ENCODE results near the gene WDR64.

The WDR64 gene

GRCh38 chr1:241782396-241782795, 130.3 kb downstream of the WDR64 start:
- H4K8ac ChIP-seq (ENCODE audit: low read depth, low read length), result no peak overlapping the region
- no peak overlapping the region for H2AFZ ChIP-seq (ENCODE audit: low read length)
- no peak overlapping the region for H3K27ac ChIP-seq (replicated peaks; ENCODE audit: low read length)
- H3K4me2 ChIP-seq (ENCODE audit: insufficient read depth, low read length, poor library complexity, severe bottlenecking), result no peak overlapping the region
- H2BK15ac ChIP-seq (ENCODE audit: low read length), result no peak overlapping the region
- no peak overlapping the region for H3K9ac ChIP-seq (ENCODE audit: low read depth, low read length, poor library complexity)
- no peaks in the 10 kb centered on the region for H3K9me3 ChIP-seq (replicated peaks in 1 of 2; ENCODE audit: control insufficient read depth in 2 of 2, insufficient read depth in 1 of 2, low read depth in 1 of 2, low read length in 2 of 2)
- H4K91ac ChIP-seq (ENCODE audit: low read depth, low read length, poor library complexity), result no peak overlapping the region
- no CpG with 5 or more reads among the region's 4 CpGs for WGBS, 2 donors (ENCODE audit: extremely low coverage in 2 of 2, insufficient read length in 2 of 2, insufficient replicate concordance in 1 of 2)
- no peaks in the 10 kb centered on the region for H3K27me3 ChIP-seq (ENCODE audit: control insufficient read depth in 3 of 3, insufficient read depth in 3 of 3, low read depth in 1 of 3, low read length in 3 of 3)
- H3K79me1 ChIP-seq (ENCODE audit: low read depth, low read length), result no peaks in the 10 kb centered on the region
- H2BK120ac ChIP-seq (ENCODE audit: low read depth, low read length), result no peak overlapping the region
- no peak overlapping the region for H2AK5ac ChIP-seq (ENCODE audit: low read depth, low read length)
- no peak overlapping the region for H3K4me3 ChIP-seq (ENCODE audit: low read length in 2 of 2)
- no peak overlapping the region for H3K14ac ChIP-seq (ENCODE audit: low read length)
- H2BK12ac ChIP-seq (ENCODE audit: low read length), result no peak overlapping the region
- no peaks in the 10 kb centered on the region for H3K36me3 ChIP-seq (replicated peaks in 1 of 2; ENCODE audit: control insufficient read depth in 2 of 2, insufficient read depth in 2 of 2, low read length in 2 of 2)
- no peak overlapping the region for H3K23ac ChIP-seq (ENCODE audit: low read depth, low read length, poor library complexity)
- DNase-seq (ENCODE audit: low spot score), result no peak
- no peaks in the 10 kb centered on the region for H3K4me1 ChIP-seq (ENCODE audit: control insufficient read depth in 2 of 2, insufficient read depth in 1 of 2, low read depth in 1 of 2, low read length in 2 of 2)
- no peak overlapping the region for H2BK5ac ChIP-seq (ENCODE audit: low read length)
- no peak overlapping the region for H3K4ac ChIP-seq (ENCODE audit: low read length)
- H3K18ac ChIP-seq (ENCODE audit: low read length), result no peak overlapping the region

DNA sequence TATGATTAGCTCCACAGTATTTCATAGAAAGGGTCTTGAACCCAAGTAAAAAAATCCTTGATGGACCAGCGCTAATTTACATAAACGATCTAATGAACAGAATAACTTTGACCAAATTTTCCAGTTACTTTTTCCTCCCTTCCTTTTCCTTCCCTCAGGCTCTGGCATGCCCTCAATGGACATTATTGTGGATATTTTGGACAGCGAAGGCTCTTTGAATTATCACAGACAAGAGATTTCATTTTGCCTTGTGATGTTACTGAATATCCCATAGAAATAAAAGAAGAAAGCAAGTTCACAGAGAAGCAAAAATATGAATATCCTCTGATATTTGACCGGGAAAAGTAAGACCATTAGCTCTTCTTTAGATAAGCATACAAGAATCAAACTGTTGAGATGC, 135.6 kb downstream of the WDR64 start:
- WGBS, 2 donors (ENCODE audit: extremely low coverage in 2 of 2, insufficient read length in 2 of 2, insufficient replicate concordance in 1 of 2), result no CpG with 5 or more reads among the region's 4 CpGs
- Histone ChIP-seq H3K9me3 (replicated peaks in 1 of 2; ENCODE audit: control insufficient read depth in 2 of 2, insufficient read depth in 1 of 2, low read depth in 1 of 2, low read length in 2 of 2) (no peaks in the 10 kb centered on the region), H3K4me2 (ENCODE audit: insufficient read depth, low read length, poor library complexity, severe bottlenecking) (no peak overlapping the region), H3K18ac (ENCODE audit: low read length) (no peak overlapping the region), H2BK5ac (ENCODE audit: low read length) (no peak overlapping the region), H3K36me3 (replicated peaks in 1 of 2; ENCODE audit: control insufficient read depth in 2 of 2, insufficient read depth in 2 of 2, low read length in 2 of 2) (no peaks in the 10 kb centered on the region), H3K79me1 (ENCODE audit: low read depth, low read length) (no peaks in the 10 kb centered on the region), H3K23ac (ENCODE audit: low read depth, low read length, poor library complexity) (no peak overlapping the region), H2AFZ (ENCODE audit: low read length) (no peak overlapping the region), H4K91ac (ENCODE audit: low read depth, low read length, poor library complexity) (no peak overlapping the region), H4K8ac (ENCODE audit: low read depth, low read length) (no peak overlapping the region), H3K4me3 (ENCODE audit: low read length in 2 of 2) (no peak overlapping the region), H2AK5ac (ENCODE audit: low read depth, low read length) (no peak overlapping the region), H3K4me1 (ENCODE audit: control insufficient read depth in 2 of 2, insufficient read depth in 1 of 2, low read depth in 1 of 2, low read length in 2 of 2) (no peaks in the 10 kb centered on the region), H2BK12ac (ENCODE audit: low read length) (no peak overlapping the region), H2BK120ac (ENCODE audit: low read depth, low read length) (no peak overlapping the region), H3K4ac (ENCODE audit: low read length) (no peak overlapping the region), H3K27me3 (ENCODE audit: control insufficient read depth in 3 of 3, insufficient read depth in 3 of 3, low read depth in 1 of 3, low read length in 3 of 3) (no peaks in the 10 kb centered on the region), H2BK15ac (ENCODE audit: low read length) (no peak overlapping the region), H3K14ac (ENCODE audit: low read length) (no peak overlapping the region), H3K9ac (ENCODE audit: low read depth, low read length, poor library complexity) (no peak overlapping the region), H3K27ac (replicated peaks; ENCODE audit: low read length) (no peak overlapping the region)
- DNase-seq (ENCODE audit: low spot score), result no peak

DNA sequence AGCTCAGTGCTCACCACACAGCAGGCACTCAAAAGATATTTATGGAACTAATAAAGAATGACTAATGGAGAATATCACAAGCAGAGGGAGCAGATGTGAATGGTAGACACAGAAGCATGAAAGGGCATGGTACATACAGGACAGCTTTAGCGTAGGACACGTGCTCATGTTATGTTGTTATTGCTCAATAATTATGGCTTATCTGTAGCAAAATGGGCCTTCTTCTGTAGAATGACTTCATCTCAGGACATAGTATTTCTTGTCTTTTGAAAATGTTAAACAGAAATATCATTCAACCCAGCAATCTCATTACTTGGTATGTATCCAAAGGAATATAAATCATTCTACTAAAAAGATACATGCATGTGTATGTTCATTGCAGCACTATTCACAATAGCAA, 137.0 kb downstream of the WDR64 start:
- H2BK120ac ChIP-seq (ENCODE audit: low read depth, low read length), result no peak overlapping the region
- H3K9ac ChIP-seq (ENCODE audit: low read depth, low read length, poor library complexity), result no peak overlapping the region
- H3K4me3 ChIP-seq (ENCODE audit: low read length in 2 of 2), result no peak overlapping the region
- H2BK5ac ChIP-seq (ENCODE audit: low read length), result no peak overlapping the region
- DNase-seq (ENCODE audit: low spot score), result no peak
- no peak overlapping the region for H3K4me2 ChIP-seq (ENCODE audit: insufficient read depth, low read length, poor library complexity, severe bottlenecking)
- no peaks in the 10 kb centered on the region for H3K27me3 ChIP-seq (ENCODE audit: control insufficient read depth in 3 of 3, insufficient read depth in 3 of 3, low read depth in 1 of 3, low read length in 3 of 3)
- no peak overlapping the region for H3K14ac ChIP-seq (ENCODE audit: low read length)
- no peaks in the 10 kb centered on the region for H3K9me3 ChIP-seq (replicated peaks in 1 of 2; ENCODE audit: control insufficient read depth in 2 of 2, insufficient read depth in 1 of 2, low read depth in 1 of 2, low read length in 2 of 2)
- H2BK15ac ChIP-seq (ENCODE audit: low read length), result no peak overlapping the region
- H3K79me1 ChIP-seq (ENCODE audit: low read depth, low read length), result no peaks in the 10 kb centered on the region
- no peak overlapping the region for H4K91ac ChIP-seq (ENCODE audit: low read depth, low read length, poor library complexity)
- no peak overlapping the region for H3K18ac ChIP-seq (ENCODE audit: low read length)
- H3K4ac ChIP-seq (ENCODE audit: low read length), result no peak overlapping the region
- H2AFZ ChIP-seq (ENCODE audit: low read length), result no peak overlapping the region
- H3K23ac ChIP-seq (ENCODE audit: low read depth, low read length, poor library complexity), result no peak overlapping the region
- H4K8ac ChIP-seq (ENCODE audit: low read depth, low read length), result no peak overlapping the region
- H3K36me3 ChIP-seq (replicated peaks in 1 of 2; ENCODE audit: control insufficient read depth in 2 of 2, insufficient read depth in 2 of 2, low read length in 2 of 2), result no peaks in the 10 kb centered on the region
- no peak overlapping the region for H3K27ac ChIP-seq (replicated peaks; ENCODE audit: low read length)
- H2AK5ac ChIP-seq (ENCODE audit: low read depth, low read length), result no peak overlapping the region
- H2BK12ac ChIP-seq (ENCODE audit: low read length), result no peak overlapping the region
- H3K4me1 ChIP-seq (ENCODE audit: control insufficient read depth in 2 of 2, insufficient read depth in 1 of 2, low read depth in 1 of 2, low read length in 2 of 2), result no peaks in the 10 kb centered on the region
- WGBS, 2 donors (ENCODE audit: extremely low coverage in 2 of 2, insufficient read length in 2 of 2, insufficient replicate concordance in 1 of 2), result no CpG with 5 or more reads among the region's 2 CpGs

GRCh38 chr1:241799416-241799815, 147.3 kb downstream of the WDR64 start:
- H3K4me2 ChIP-seq (ENCODE audit: insufficient read depth, low read length, poor library complexity, severe bottlenecking), result no peak overlapping the region
- no peak overlapping the region for H2BK12ac ChIP-seq (ENCODE audit: low read length)

More at GRCh38 chr1:241799416-241799815, 147.3 kb downstream of the WDR64 start:
- peaks cover 0 to 2% of the 10 kb centered on the region in 2 donors for H3K4me1 ChIP-seq (ENCODE audit: control insufficient read depth in 2 of 2, insufficient read depth in 1 of 2, low read depth in 1 of 2, low read length in 2 of 2)
- H3K4ac ChIP-seq (ENCODE audit: low read length), result no peak overlapping the region
- H2BK120ac ChIP-seq (ENCODE audit: low read depth, low read length), result no peak overlapping the region
- H3K9me3 ChIP-seq (replicated peaks in 1 of 2; ENCODE audit: control insufficient read depth in 2 of 2, insufficient read depth in 1 of 2, low read depth in 1 of 2, low read length in 2 of 2), result no peaks in the 10 kb centered on the region
- no peak overlapping the region for H2BK15ac ChIP-seq (ENCODE audit: low read length)
- H2AFZ ChIP-seq (ENCODE audit: low read length), result no peak overlapping the region
- H3K36me3 ChIP-seq (replicated peaks in 1 of 2; ENCODE audit: control insufficient read depth in 2 of 2, insufficient read depth in 2 of 2, low read length in 2 of 2), result no peaks in the 10 kb centered on the region
- H2BK5ac ChIP-seq (ENCODE audit: low read length), result no peak overlapping the region
- H3K23ac ChIP-seq (ENCODE audit: low read depth, low read length, poor library complexity), result no peak overlapping the region
- no peak overlapping the region for H2AK5ac ChIP-seq (ENCODE audit: low read depth, low read length)
- no peak overlapping the region for H4K8ac ChIP-seq (ENCODE audit: low read depth, low read length)
- no CpG with 5 or more reads among the region's 1 CpG for WGBS, 2 donors (ENCODE audit: extremely low coverage in 2 of 2, insufficient read length in 2 of 2, insufficient replicate concordance in 1 of 2)
- no peak for DNase-seq (ENCODE audit: low spot score)
- H3K14ac ChIP-seq (ENCODE audit: low read length), result no peak overlapping the region
- H3K27me3 ChIP-seq (ENCODE audit: control insufficient read depth in 3 of 3, insufficient read depth in 3 of 3, low read depth in 1 of 3, low read length in 3 of 3), result no peaks in the 10 kb centered on the region
- no peak overlapping the region for H3K27ac ChIP-seq (replicated peaks; ENCODE audit: low read length)
- no peaks in the 10 kb centered on the region for H3K79me1 ChIP-seq (ENCODE audit: low read depth, low read length)
- H3K18ac ChIP-seq (ENCODE audit: low read length), result no peak overlapping the region
- H3K4me3 ChIP-seq (ENCODE audit: low read length in 2 of 2), result no peak overlapping the region
- no peak overlapping the region for H4K91ac ChIP-seq (ENCODE audit: low read depth, low read length, poor library complexity)
- H3K9ac ChIP-seq (ENCODE audit: low read depth, low read length, poor library complexity), result no peak overlapping the region
